Measurements from ENCODE around the gene PTPRU.

Gene PTPRU

GRCh38 chr1:29320156-29320940 lies 84.0 kb downstream of the PTPRU start:
- DNase-seq = no peak

DNA sequence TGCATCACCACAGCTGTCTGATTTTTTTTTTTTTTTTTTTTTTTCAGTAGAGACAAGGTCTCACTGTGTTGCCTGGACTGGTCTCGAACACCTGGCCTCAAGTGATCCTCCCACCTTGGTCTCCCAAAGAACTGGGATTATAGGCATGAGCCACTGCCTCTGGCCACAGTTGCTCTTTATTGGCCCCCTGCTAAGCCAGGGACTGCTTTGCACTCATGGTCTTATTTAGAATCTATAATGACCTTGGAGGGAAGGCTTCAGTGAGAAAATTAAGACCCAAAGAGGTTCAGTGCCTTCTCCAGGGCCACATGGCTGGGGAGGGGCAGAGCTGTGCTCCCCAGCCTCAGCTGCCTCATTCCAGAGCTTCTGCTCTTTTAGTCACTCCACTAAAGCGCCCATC lies 84.9 kb downstream of the PTPRU start:
- DNase-seq = no peak

- DNase-seq = no peak
These were observed 85.9 kb downstream of the PTPRU start for GRCh38 chr1:29322147-29322694.

- no peak for DNase-seq
These were observed 86.7 kb downstream of the PTPRU start for GRCh38 chr1:29322861-29323585.

DNA sequence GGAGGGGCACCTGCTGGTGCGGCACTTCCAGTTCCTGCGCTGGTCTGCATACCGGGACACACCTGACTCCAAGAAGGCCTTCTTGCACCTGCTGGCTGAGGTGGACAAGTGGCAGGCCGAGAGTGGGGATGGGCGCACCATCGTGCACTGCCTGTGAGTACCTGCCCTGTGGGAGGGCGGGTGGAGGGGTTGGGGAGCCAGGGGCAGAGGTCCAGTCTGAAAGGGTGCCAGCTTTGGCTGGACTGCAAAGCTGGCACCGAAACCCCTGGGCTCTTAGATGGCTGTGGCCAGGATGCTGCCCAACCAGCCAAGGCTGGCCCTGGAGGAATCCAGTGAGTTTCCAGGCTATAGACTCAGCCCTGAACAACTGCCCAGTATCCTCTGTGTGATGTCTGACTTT lies 87.3 kb downstream of the PTPRU start:
- DNase-seq = no peak

DNA sequence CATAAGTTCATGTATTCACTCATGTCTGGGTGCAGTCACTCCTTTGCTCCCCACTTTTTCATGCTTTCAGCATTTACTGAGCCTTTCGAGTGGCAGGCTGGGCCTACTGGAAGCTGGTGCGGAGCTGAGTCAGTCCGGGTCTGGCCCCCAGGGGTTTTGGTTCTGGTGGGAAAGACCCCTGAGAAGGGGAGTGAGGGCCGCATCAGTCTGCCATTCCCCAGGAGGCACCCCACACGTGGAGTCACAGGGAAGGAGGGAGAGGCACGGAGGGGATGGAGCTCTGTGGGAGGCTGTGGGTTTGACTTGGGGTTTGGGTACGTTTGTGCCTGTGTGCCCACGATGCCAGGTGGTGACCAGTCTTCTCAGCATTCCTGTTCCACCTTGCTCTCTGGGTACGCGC lies 87.9 kb downstream of the PTPRU start:
- no peak for DNase-seq

GRCh38 chr1:29324771-29325351 lies 88.5 kb downstream of the PTPRU start:
- DNase-seq = no peak

GRCh38 chr1:29325675-29326074 lies 89.4 kb downstream of the PTPRU start:
- DNase-seq = no peak

- no peak for DNase-seq
These were observed 89.8 kb downstream of the PTPRU start for GRCh38 chr1:29326123-29326522.

DNA sequence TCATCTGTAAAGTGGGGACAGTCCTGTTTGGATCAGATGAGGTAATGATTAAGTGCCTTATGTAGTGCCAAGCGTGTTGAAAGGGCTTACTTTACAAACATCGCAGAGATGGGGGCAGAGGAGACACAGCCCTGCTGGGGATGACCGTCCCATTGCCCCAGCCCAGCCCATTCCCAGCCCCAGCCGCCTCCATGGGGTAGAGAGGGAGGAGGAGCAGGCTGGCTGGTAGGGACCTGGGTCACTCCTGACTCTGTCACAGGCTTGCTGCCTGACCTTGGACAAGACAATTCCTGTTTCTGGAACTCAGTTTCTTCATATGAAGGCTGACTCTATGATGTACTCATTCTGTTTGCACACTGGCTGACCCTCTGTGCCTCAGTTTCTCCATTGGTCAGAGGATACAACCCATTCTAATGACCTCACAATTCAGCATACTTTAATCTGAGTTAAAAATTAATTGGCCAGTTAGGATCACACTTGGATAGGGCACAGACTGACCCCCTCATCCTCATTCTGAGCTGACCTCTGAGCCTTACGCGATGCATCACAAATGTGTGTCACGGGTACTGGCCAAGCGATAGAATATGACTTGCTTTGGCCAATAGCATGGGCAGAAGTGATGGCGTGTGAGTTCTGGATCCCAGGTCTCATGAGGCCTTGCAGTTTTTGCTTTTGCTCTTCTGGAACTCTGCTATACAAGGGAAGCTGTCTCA lies 91.1 kb downstream of the PTPRU start:
- no peak for DNase-seq

GRCh38 chr1:29329022-29329775 lies 92.9 kb downstream of the PTPRU start:
- DNase-seq = no peak

- DNase-seq = no peak
These were observed 93.8 kb downstream of the PTPRU start for GRCh38 chr1:29330089-29330488.

DNA sequence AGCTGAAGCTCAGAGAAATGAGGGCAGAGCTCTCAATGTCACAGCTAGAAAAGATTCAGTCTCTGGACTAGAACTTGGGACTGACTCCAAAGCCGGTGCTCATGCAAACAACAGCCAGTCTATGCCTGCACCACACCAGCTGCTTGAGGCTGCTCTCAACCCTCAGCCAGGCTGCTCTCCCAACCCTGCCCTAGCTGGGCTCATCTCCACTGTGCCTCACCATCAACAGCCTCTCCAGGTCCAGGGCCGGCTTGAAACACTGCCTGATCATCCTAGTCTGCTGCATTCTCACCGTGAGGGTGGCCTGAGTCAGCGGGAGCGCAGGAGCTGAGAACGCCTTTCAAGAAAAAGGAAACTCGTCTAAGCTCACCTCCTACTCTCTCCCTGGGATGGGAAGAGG lies 94.5 kb downstream of the PTPRU start:
- no peak for DNase-seq

- DNase-seq = no peak
These were observed 95.0 kb downstream of the PTPRU start for GRCh38 chr1:29331309-29331708.

- no peak for DNase-seq
These were observed 95.4 kb downstream of the PTPRU start for GRCh38 chr1:29331729-29332128.

DNA sequence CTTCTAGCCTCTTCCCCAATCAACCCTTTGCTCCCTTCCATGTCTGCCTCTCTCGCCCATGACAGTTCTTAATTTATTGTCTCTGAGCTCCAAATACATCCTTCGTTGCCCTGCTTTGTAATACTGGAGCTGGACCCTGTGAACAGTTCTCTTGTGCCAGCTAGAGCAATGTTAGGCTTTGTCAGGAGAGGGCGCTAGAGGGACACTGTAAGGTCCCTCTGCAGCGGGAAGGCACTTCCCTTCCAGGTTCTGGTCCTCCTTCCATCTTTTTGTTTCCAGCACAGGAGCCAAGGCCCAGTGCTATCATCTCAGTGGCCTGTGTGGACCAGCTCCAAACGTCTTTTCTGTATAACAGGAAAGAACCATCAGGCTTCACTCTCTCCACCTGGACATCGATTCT lies 95.9 kb downstream of the PTPRU start:
- DNase-seq = no peak

- no peak for DNase-seq
These were observed 96.7 kb downstream of the PTPRU start for GRCh38 chr1:29333008-29333407.

DNA sequence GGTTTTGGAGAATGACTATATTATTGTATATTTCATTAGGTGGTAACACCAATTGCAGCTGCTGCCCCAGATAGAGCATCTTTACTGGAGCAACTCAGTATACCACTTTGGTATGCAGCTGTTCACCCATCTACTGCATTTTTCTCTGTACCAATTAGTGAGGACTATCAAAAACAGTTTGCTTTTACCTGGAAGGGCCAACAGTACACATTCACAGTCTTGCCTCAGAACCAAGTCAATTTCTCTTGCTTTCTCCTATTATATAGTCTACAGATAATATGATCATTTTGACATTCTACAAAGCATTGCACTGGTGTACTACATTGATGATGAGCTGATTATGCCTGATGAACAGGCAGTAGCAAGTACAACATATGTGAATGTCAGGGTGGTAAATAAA lies 99.3 kb downstream of the PTPRU start:
- DNase-seq = no peak

DNA sequence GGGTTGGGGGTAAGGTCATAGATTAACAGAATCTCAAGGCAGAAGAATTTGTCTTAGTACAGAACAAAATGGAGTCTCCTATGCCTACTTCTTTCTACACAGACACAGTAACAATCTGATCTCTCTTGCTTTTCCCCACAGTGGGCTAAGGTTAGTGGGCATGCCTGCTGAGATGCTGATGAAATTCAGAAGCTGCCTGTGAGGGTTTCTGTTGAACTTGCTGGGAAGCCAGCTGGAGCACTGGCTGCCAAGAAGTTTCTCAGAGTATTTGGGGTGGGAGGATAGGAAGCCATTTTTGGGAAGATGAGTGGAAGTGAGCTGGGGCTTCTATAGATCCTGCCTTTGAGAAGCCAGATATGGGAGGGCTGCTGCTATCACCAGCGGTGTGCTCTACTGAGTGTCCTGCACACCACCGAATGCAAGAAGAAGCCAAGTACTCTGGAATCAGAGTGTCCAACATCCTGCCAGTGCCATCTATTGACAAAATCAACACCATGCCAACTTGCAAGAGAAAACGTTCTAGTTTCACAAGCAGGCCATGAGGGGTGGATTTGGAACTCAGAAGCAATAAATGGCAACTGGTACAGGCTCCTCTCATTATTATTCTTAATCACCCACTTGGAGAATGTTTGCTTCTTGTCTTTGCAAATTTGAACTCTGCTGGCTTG lies 102.7 kb downstream of the PTPRU start:
- DNase-seq = no peak

DNA sequence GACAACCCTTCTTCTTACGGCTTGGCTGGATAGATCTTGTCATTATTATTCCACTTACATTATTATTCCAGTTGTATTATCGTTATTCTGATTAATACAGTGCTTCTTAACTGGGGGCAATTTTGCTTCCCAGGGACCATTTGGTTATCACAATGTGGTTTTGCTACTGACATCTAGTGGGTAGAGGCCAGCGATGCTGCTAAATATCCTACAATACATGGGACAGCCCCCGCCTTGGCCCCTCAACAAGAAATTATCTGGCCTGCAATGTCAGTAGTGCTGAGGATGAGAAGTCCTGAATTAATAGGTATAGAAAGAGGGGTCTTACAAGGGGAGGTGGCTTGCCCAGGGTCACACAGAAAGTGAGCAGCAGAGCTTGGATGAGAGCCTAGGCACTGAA lies 105.6 kb downstream of the PTPRU start:
- DNase-seq = no peak

DNA sequence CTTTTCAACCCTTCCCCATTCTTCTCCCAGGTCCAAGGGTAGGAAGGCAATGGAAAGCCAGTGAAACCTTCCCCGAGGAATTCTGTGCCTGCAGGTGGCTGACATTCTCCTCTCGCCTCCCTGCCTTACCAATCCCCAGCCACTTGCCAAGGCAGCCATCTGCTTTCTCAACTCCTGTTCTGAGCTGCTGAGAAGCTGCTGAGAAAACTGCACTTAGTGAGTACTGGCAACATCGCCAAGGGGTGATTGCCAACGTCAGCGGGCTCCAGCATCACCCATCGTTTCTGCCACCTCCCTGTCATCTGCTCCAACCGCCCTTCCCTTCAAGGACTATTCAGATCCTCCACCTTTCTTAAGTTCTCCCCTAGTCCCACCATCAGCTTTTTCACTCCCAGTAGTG lies 106.0 kb downstream of the PTPRU start:
- no peak for DNase-seq

DNA sequence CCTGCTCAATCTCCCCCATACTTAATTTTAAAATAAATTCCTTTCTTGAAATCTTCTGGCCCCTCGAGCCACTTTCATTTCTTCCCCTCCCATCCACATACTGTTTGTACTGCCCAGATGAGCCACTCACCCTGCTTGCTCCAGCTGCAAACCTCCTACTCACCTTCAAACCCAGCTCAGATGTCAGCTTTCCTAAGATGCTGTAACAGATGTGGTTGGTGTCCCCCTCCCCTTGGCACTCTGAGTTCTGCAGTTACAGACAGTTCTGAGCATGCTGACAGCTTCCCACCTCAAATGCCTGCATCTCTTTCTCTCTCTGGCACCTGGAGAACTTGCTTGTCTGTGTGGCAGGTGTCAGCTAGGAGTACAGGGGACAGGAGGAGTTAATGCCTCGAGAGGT lies 106.7 kb downstream of the PTPRU start:
- no peak for DNase-seq

All from activated CD4-positive, alpha-beta T cell treated with anti-CD3 and anti-CD28 coated beads for 4 hours (primary cell).